NB4 (cell line): ENCODE measurements around the gene ZNF430.

Source experiments
- DNase-seq: peaks from one replicate; pipeline ENCODE4 v3.0.0; 2010; ENCODE audit warnings: low read depth
- H3K4me3 ChIP-seq: one replicate; pipeline ENCODE4 v1.5.1; 2011; ENCODE audit warnings: mild to moderate bottlenecking, low read depth, low read length, moderate library complexity
- CTCF ChIP-seq: IDR thresholded peaks from one replicate; pipeline ENCODE4 v1.5.1; 2012; ENCODE audit warnings: low read depth, low read length
- MYC ChIP-seq: IDR thresholded peaks from 2 replicates; pipeline ENCODE4 v1.6.1; 2011; ENCODE audit warnings: low read depth, low read length
- POLR2A ChIP-seq: IDR thresholded peaks from 2 replicates; pipeline ENCODE4 v1.6.1; 2011; ENCODE audit warnings: mild to moderate bottlenecking; ENCODE audit not compliant: insufficient read length; ENCODE audit errors: extremely low read depth
- TF ChIP-seq, protein P1 (sequence below): IDR thresholded peaks from 2 replicates; pipeline ENCODE4 v1.6.1; 2011; ENCODE audit warnings: low read depth, low read length

ZNF430 gene

DNA sequence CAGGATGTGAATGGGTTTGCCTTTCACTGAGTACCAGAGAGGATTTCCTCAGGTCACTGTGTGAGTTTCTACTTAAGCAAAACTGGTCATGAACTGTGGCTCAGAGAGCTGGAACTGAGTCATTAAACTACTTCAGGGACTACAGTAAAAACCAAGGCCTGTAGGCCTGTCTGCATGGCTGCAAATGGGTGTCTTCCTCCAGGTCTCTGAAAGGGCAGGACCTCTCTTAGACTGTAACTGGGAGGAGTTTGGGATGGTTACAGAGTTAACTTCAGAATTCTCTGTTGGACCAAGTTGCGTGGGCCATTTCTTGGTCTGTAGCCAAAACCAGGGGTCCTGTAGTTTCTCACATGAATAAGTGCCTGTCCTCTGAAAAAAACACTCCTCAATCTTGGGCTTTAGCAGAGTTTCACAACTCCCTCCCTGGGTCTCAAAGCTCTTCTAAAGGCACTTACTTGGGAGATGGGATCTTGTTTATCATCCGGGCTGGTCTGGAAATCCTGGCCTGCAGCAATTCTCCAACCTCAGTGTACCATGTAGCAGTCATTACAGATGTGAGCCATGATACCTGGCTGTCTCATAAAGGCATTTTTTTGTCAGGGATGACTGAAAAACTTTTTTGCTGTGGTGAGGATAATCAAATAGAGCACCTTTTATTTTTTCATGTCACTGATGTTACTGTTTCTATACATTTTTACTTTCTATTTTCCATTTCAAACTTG, 81.2 kb downstream of the ZNF430 start:
- TF ChIP-seq POLR2A (no peak), CTCF (no peak), MYC (no peak)
- TF ChIP-seq, protein P1, sequence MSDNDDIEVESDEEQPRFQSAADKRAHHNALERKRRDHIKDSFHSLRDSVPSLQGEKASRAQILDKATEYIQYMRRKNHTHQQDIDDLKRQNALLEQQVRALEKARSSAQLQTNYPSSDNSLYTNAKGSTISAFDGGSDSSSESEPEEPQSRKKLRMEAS: no peak
- no peak for DNase-seq
- H3K4me3 ChIP-seq: no peak overlapping the region

DNA sequence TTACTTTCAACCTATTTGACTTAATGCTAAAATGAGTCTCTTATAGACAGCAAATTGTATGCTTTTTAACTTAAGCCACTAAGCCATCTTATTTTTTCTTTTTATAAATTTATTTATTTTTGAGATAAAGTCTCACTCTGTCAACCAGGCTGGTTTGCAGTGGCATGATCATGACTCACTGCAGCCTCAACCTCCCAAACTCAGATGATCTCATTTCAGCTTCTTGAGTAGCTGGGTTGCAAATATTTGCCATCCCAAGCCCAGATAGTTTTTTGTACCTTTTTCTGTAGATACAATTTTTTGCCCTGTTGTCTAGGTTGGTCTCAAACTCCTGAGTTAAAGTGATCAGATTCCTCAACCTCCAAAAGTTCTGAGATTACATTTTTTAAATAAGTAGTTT, 88.7 kb downstream of the ZNF430 start:
- TF ChIP-seq CTCF (no peak), POLR2A (no peak), MYC (no peak)
- TF ChIP-seq, protein P1: no peak
- H3K4me3 ChIP-seq: no peak overlapping the region
- no peak for DNase-seq
